NCI-H82 treated with DMSO at 0.1 percent for 48 hours (cell line): Measurements from ENCODE around the gene LCE3D.
"Not testable (repeated sequence)": the region's sequence is repeated elsewhere in the genome, so short reads cannot be mapped to it uniquely, and the experiment has no call there.

ENCODE experiments used
- DNase-seq: peaks from one replicate; lab custom pipeline; 2025; ENCODE audit not compliant: unreplicated experiment; lab: John Stamatoyannopoulos, UW

LCE3D gene

DNA sequence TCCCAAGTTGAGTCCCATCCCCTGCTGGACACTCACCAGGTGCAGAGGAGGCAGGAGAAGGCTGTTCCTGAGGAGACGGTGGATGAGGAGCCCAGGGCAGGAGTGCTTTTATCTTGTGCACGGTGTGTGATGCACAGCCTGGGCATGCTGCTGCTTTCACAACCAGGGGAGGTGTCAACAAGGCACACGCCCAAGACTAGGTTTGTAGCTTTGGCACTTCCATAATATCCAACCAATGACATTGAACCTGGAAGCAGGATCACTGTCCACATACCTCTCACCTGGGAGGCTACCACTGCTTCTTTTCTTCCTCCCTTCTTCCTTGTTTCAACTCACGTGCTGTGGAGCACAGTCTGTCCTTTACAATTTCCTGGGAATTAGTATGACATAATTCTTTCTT, at the start of gene LCE3D:
LCE3D (minus strand) TSS at position 84 of the 400 bp plus-strand sequence. CDS start 580 bp downstream, outside the sequence.
- no peak for DNase-seq

GRCh38 chr1:152626744-152627143, 46.4 kb upstream of the LCE3D start:
- no peak for DNase-seq

GRCh38 chr1:152623203-152623844, 43.0 kb upstream of the LCE3D start:
- no peak for DNase-seq

- no peak for DNase-seq
Observed at GRCh38 chr1:152622803-152623202, 42.5 kb upstream of the LCE3D start, which contains the start of gene LCE3A. TSS of gene LCE3A (minus strand) at chr1:152623103. CDS start at chr1:152623103, 0 bp downstream.

DNA sequence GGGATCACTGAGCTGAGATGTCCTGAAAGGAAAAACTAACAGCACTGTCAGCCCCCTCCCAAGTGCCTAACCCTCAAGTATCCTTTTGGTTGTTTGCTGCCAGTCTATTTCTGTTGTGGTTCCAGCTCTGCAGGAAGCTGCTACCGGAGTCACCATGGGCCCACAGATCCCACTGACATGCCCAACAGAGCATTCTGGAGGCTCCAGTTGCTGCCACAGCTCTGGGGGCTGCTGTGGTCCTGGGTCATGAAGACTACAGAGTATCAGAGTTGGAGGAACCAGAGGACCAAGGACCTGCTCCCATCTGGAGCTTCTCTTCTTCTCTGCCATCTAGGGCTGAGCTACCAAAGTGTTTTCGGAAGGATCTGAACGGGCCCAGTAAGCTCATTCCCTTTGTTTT, 41.7 kb upstream of the LCE3D start:
- DNase-seq: no peak

DNA sequence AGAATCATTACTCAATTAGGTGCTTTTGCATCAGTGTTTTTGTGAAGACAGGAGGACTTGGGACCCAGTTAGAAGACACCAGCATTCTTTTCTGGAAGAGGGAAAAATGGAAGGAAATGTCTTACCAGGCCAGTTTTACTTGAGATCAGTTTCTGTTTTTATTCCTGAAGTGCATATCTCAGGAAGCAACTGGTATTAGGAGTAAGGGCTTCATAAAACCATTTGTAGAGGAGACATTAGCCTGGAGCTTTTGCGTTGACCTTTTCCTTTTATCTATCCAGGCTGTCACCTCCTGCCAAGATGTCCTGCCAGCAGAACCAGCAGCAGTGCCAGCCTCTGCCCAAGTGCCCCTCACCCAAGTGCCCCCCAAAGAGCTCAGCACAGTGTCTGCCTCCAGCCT, 33.2 kb upstream of the LCE3D start, which contains the start of gene LCE3B:
LCE3B (plus strand) TSS at position 301 of the 400 bp plus-strand sequence; CDS start at position 301, 0 bp downstream.
- no peak for DNase-seq

- no peak for DNase-seq
Observed at GRCh38 chr1:152599934-152600333, 19.6 kb upstream of the LCE3D start, which contains the start of gene LCE3C. TSS of gene LCE3C (plus strand) at chr1:152600234. CDS start at chr1:152600732, 498 bp downstream.

DNA sequence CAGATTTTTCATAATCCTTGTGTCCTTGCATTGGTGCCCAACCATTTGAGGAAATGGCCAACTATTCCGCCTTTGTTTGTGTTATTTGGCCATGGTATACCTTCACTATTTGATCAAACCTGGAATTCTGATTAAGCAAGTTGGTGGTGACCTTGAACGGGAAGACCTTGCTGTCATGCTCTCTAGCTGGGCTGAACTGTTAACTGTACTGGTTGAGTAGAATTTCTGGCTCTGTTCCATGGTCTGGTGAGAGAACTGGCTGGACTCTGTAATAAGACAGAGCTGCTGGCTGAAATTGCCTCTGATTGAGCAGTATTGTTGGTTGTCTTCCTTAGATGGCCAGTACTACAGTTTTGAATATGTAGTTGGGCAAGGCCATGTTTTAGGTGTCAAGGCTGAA, 16.7 kb upstream of the LCE3D start:
- DNase-seq: no peak

- DNase-seq: no peak
Observed at GRCh38 chr1:152585586-152585985, 5.3 kb upstream of the LCE3D start.

- DNase-seq: no peak
Observed at GRCh38 chr1:152582647-152583046, 2.3 kb upstream of the LCE3D start.

DNA sequence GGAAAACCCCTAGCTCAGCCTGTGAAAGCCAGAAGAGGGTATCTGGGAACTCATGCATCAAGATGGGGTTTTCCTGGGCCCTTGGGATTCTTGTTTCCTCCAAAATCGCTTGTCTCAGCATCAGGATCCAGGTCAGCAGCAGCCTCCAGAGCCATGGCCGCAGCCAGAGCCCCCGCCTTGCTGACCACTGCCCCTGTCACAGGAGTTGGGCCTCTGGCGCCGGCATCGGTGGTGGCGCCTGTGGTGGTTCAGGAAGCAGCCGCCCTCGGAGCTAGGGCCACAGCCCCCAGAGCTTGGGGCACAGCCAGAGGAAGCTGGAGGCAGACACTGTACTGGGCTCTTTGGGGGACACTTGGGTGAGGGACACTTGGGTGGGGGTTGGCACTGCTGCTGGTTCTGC, 790 bp downstream of the LCE3D start:
- not testable (repeated sequence) for DNase-seq

GRCh38 chr1:152577168-152577567, 3.1 kb downstream of the LCE3D start:
- no peak for DNase-seq

DNA sequence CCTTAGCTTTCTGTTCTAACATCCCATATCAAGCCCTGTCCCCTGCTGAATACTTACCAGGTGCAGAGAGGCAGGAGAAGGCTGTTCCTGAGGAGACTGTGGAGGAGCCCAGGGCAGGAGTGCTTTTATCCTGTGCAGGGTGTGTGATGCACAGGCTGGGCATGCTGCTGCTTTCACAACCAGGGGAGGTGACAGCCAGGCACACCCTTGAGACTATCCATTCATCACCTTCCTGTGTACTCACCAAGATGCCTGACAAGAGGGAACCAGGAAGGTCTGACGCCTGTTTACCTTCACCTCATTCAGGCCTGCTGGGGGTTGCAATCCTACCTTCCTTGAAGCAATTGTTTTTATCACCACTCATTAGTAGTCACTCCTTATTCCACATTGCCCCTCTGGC, 13.6 kb downstream of the LCE3D start, which contains the start of gene LCE3E:
LCE3E (minus strand) TSS at position 100 of the 400 bp plus-strand sequence. CDS start 572 bp downstream, outside the sequence.
- no peak for DNase-seq

DNA sequence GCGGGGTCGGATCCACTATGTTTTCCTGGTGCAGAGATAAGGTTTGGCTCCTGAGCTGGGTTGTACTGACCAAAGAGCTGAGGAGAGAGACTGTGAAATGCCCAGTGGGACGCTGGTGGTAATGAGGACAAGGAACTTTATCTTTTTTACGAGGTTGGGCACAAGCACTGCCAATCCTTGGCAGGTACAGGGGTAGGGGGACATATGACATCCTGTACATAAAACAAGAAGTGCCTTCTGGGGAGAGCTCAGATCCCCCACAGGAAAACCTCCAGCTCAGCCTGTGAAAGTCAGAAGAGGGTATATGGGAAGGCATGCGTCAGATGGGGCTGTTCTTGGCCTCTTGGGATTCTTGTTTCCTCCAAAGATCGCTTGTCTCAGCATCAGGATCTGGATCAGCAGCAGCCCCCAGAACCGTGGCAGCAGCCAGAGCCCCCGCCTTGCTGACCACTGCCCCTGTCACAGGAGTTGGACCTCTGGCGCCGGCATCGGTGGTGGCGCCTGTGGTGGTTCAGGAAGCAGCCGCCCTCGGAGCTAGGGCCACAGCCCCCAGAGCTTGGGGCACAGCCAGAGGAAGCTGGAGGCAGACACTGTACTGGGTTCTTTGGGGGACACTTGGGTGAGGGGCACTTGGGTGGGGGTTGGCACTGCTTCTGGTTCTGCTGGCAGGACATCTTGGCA, 14.6 kb downstream of the LCE3D start:
- no peak for DNase-seq

- no peak for DNase-seq
Observed at GRCh38 chr1:152565115-152565514, 15.2 kb downstream of the LCE3D start.

DNA sequence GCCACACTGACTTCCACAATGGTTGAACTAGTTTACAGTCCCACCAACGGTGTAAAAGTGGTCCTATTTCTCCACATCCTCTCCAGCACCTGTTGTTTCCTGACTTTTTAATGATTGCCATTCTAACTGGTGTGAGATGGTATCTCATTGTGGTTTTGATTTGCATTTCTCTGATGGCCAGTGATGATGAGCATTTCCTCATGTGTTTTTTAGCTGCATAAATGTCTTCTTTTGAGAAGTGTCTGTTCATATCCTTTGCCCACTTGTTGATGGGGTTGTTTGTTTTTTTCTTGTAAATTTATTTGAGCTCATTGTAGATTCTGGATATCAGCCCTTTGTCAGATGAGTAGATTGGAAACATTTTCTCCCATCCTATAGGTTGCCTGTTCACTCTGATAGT, 32.0 kb downstream of the LCE3D start:
- DNase-seq: not testable (repeated sequence)

DNA sequence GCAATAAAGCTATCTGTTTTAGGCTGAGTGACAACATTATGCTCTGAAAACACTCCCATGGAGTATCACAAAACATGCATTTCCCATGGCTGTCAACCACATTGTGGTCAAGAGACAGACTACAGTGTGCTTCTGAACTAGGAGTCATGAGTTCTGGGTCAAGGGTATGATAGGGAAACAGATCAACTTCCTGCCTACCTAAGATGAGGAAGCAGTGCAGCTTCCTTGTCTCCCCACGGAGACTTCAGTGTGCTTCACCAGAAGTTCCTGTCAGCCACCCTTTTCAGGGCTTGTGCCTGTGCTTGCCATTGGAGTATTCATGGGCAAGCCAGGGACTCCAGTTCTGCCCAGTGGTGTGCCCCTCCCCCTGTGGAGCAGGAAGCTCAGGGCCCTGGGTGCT, 33.6 kb downstream of the LCE3D start:
- no peak for DNase-seq

DNA sequence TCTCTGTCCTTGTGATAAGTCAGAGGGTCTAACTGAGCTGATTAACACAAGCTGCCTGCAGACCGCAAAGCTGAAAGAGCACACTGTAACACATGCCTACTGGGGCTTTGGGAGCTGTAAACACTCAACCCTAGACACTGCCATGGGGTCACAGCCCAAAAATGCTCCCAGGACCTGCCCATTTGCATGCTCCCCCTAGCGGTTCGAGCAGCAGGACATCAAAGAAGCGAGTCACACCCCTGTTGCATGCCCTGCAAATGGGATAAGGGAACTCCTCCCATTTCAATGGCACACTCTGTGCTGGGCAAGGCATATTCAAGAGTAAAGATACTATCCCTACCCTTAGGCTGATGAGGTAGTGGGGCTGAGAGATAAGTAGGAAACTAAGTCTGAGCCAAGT, 36.5 kb downstream of the LCE3D start:
- no peak for DNase-seq

- no peak for DNase-seq
Observed at GRCh38 chr1:152539901-152540300, 40.4 kb downstream of the LCE3D start.

DNA sequence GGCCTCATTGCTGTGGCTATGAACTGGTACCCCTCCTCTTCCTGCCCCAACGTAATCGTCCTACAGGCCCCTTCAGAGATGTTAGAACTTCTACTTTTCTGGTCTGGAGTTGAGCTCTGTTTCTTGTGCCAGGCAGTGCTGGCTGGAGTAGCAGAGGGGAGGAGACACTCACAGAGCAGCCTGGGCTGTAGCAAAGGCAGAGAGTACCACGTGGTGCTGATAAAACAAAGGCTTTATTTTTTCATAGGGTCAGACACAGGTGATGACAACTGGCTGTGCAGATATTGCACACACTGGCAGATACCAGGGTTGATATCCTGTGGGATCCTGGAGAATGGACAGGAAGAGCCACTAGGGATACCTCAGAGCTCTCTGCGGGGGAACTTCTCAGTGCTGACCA, 42.8 kb downstream of the LCE3D start:
- no peak for DNase-seq

GRCh38 chr1:152535774-152536173, 44.5 kb downstream of the LCE3D start:
- no peak for DNase-seq

DNA sequence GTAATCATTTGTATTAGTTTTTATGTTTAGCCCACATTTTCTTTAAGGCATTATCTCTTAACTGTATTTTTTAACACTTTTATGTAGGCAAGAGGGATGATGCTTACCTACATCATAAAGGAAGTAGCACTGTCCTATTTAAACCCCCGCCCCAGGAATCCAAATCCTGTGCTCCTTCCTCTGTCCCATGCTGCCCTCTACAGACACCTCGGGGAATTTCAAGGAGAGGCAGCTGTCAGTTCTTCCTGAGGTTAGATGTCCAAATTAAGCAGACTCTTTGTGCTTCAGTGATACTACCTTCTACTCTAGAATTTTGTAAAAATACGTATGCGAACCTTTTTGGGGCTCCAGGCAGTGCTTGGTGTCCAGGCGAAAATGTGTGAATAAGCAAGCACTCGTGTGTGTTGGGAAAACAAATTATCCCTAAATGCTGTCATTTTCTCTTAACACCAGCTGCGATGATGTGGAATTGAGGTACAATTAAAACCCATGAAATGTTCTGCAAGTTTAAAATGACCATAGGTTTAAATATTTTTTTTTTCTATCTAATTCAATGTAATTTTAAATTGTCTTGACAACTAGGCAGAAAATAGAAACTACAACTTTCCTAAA, 46.9 kb downstream of the LCE3D start:
- no peak for DNase-seq
